CD14-positive monocyte (primary cell): ENCODE results near the gene FOXE3. TPM values are rescaled to one million over a fixed set of nuclear protein-coding genes. Genes with fewer than 3 reads are reported as not detected.

Experiments used
- DNase-seq, 3 donors: peaks; one replicate each; pipeline ENCODE4 v3.0.0-alpha.2; 2011 to 2022
- H2AFZ ChIP-seq: 2 replicates; pipeline ENCODE4 v1.6.0; 2012; ENCODE audit warnings: mild to moderate bottlenecking, low read depth, low read length, inconsistent platforms; ENCODE audit not compliant: insufficient read depth, poor library complexity, severe bottlenecking
- H3K27ac ChIP-seq, 2 donors: 1 replicate in 1 of 2; 2 replicates in 1 of 2; pipeline ENCODE4 v1.5.1; 2012 to 2013; ENCODE audit warnings: low read length in 2 of 2, control low read depth in 1 of 2, inconsistent platforms in 1 of 2, low read depth in 1 of 2, mild to moderate bottlenecking in 1 of 2
- H3K27me3 ChIP-seq, 2 donors: one replicate each; pipeline versions ENCODE4 v1.6.0 to v1.6.1; 2011 to 2013; ENCODE audit warnings: low read length in 2 of 2; ENCODE audit not compliant: control insufficient read depth in 2 of 2, insufficient read depth in 2 of 2
- H3K36me3 ChIP-seq, 2 donors: replicated peaks in 1 of 2; 1 replicate in 1 of 2; 2 replicates in 1 of 2; pipeline versions ENCODE4 v1.5.1 to v1.6.1; 2012 to 2013; ENCODE audit warnings: low read length in 2 of 2, control low read depth in 1 of 2, inconsistent platforms in 1 of 2, mild to moderate bottlenecking in 1 of 2; ENCODE audit not compliant: insufficient read depth in 2 of 2, control insufficient read depth in 1 of 2
- H3K4me1 ChIP-seq, 2 donors: 1 replicate in 1 of 2; 2 replicates in 1 of 2; pipeline versions ENCODE4 v1.5.1 to v1.6.1; 2012 to 2013; ENCODE audit warnings: low read length in 2 of 2, control low read depth in 1 of 2, inconsistent platforms in 1 of 2, mild to moderate bottlenecking in 1 of 2, moderate library complexity in 1 of 2; ENCODE audit not compliant: insufficient read depth in 2 of 2, control insufficient read depth in 1 of 2
- H3K4me2 ChIP-seq: replicated peaks from 2 replicates; pipeline ENCODE3; 2012; ENCODE audit warnings: low read length, moderate library complexity, mild to moderate bottlenecking; ENCODE audit not compliant: poor library complexity, severe bottlenecking; ENCODE audit errors: extremely low read depth
- H3K4me3 ChIP-seq, 3 experiments: fragments of 200-600 bp in 1 of 3; sonication (generic) in 1 of 3; replicated peaks in 1 of 3; 1 replicate in 2 of 3; 2 replicates in 1 of 3; pipeline ENCODE4 v1.5.1; 2011 to 2013; ENCODE audit warnings: low read length in 3 of 3, mild to moderate bottlenecking in 3 of 3, control low read depth in 2 of 3, low read depth in 2 of 3, inconsistent platforms in 1 of 3, moderate library complexity in 1 of 3
- H3K79me2 ChIP-seq: 2 replicates; pipeline ENCODE4 v1.6.0; 2012; ENCODE audit warnings: mild to moderate bottlenecking, control low read depth, inconsistent platforms, low read length, moderate library complexity; ENCODE audit not compliant: insufficient read depth
- H3K9ac ChIP-seq: 2 replicates; pipeline ENCODE4 v1.6.0; 2017; ENCODE audit warnings: low read length, mild to moderate bottlenecking; ENCODE audit not compliant: insufficient read depth, poor library complexity, severe bottlenecking
- H3K9me3 ChIP-seq, 2 donors: replicated peaks in 1 of 2; 1 replicate in 1 of 2; 2 replicates in 1 of 2; pipeline versions ENCODE4 v1.5.1 to v1.6.1; 2012 to 2013; ENCODE audit warnings: low read length in 2 of 2, control low read depth in 1 of 2; ENCODE audit not compliant: control insufficient read depth in 1 of 2, insufficient read depth in 1 of 2
- H4K20me1 ChIP-seq: 2 replicates; pipeline ENCODE4 v1.6.0; 2012; ENCODE audit warnings: mild to moderate bottlenecking, low read length, control low read depth, moderate library complexity; ENCODE audit not compliant: insufficient read depth
- H3K27ac Mint-ChIP-seq, 7 donors: one replicate each; pipeline ENCODE4 v1.8.0; 2020; ENCODE audit warnings: mild to moderate bottlenecking in 7 of 7, mixed read lengths in 7 of 7, moderate library complexity in 6 of 7, inconsistent platforms in 2 of 7
- H3K27me3 Mint-ChIP-seq, 3 donors: one replicate each; pipeline ENCODE4 v1.8.0; 2021 to 2022; ENCODE audit warnings: low read depth in 3 of 3, mild to moderate bottlenecking in 3 of 3, mixed read lengths in 3 of 3, moderate library complexity in 3 of 3, inconsistent platforms in 1 of 3
- H3K36me3 Mint-ChIP-seq, 2 donors: one replicate each; pipeline ENCODE4 v1.8.0; 2020; ENCODE audit warnings: mixed read lengths in 2 of 2, inconsistent platforms in 1 of 2, mild to moderate bottlenecking in 1 of 2
- H3K4me1 Mint-ChIP-seq: one replicate; pipeline ENCODE4 v1.8.0; 2020; ENCODE audit warnings: mild to moderate bottlenecking, mixed read lengths
- H3K4me3 Mint-ChIP-seq, 2 donors: one replicate each; pipeline ENCODE4 v1.8.0; 2020; ENCODE audit warnings: mild to moderate bottlenecking in 2 of 2, mixed read lengths in 2 of 2, moderate library complexity in 1 of 2
- H3K9me3 Mint-ChIP-seq, 7 donors: one replicate each; pipeline ENCODE4 v1.8.0; 2020 to 2022; ENCODE audit warnings: mixed read lengths in 7 of 7, mild to moderate bottlenecking in 6 of 7, moderate library complexity in 6 of 7, inconsistent platforms in 2 of 7
- CTCF ChIP-seq: fragments of 200-600 bp; IDR thresholded peaks from one replicate; pipeline ENCODE4 v1.8.0; 2022; ENCODE audit warnings: antibody characterized with exemption, mild to moderate bottlenecking
- WGBS: methylation state at CpG from one replicate; pipeline ENCODE4 v1.1.5; 2013; ENCODE audit warnings: missing lambda C conversion rate; ENCODE audit not compliant: insufficient coverage; 5-methylcytosine and 5-hydroxymethylcytosine counted together
- intact Hi-C, 2 donors: fragments of 100-400 bp; cut with micrococcal nuclease; formaldehyde crosslinking; loops; one replicate each; pipeline versions ENCODE4 v1.15.0 to v1.15.1; 2023
- polyA plus RNA-seq, 3 donors: library from polyadenylated mRNA; depleted of rRNA in 1 of 3; unstranded in 2 of 3; stranded (reverse) in 1 of 3; fragments of 300-500 nt in 2 of 3; fragments of >200 nt in 1 of 3; fragmentation: Illumina TruSeq in 2 of 3; gene quantifications; 1 replicate in 2 of 3; 2 replicates in 1 of 3; pipeline ENCODE4 v1.2.3, GENCODE V29; 2012 to 2021

Gene FOXE3
- polyA plus RNA-seq, 3 donors = not detected

DNA sequence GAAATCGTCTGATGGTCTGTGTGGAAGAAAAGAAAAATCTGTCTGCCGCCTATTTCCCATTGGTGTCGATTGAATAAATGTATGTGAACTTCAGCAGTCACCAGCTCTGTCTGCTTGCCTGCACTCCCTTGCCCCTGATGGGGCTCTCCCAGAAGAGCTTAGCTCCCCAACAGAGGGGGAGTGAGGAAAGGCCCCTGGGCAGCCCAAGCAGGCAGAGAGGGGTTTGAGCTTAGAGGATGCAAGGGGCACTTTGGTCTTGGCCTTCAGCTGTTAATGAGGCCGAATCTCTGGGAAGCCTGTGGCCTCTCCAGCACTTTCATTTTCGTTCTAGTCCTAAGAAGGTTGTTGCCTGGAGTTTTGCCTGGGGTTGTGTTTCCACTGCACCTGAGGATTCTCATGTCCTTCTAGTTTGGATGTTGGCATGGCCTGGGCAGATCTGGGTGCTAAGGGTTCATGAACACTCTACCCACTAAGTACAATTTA, 24.6 kb downstream of the FOXE3 start:
- H3K27ac ChIP-seq = no peak overlapping the region
- H3K4me3 Mint-ChIP-seq = no peak overlapping the region
- intact Hi-C loops = no loop called here
- no peaks in the 10 kb centered on the region for H3K36me3 ChIP-seq
- no peak overlapping the region for H3K4me3 ChIP-seq
- no peak for TF ChIP-seq CTCF
- peaks cover 15 to 20% of the 10 kb centered on the region in 2 donors for H3K36me3 Mint-ChIP-seq
- H3K27me3 Mint-ChIP-seq = peaks cover 16 to 26% (median 16%) of the 10 kb centered on the region in 3 donors
- no peak overlapping the region for H3K27ac Mint-ChIP-seq
- H3K9me3 Mint-ChIP-seq = peaks cover 0 to 37% (median 22%) of the 10 kb centered on the region in 7 donors
- H3K4me1 ChIP-seq = peaks cover 24 to 49% of the 10 kb centered on the region in 2 donors
- H3K79me2 ChIP-seq = no peaks in the 10 kb centered on the region
- no peak for DNase-seq
- H3K9me3 ChIP-seq = peaks cover 0 to 32% of the 10 kb centered on the region in 2 donors
- peaks cover 72 to 81% of the 10 kb centered on the region in 2 donors for H3K27me3 ChIP-seq
- WGBS = 42% methylated on average over 3 of the region's 5 CpGs
- no peak overlapping the region for H2AFZ ChIP-seq
- H3K4me2 ChIP-seq = no peak overlapping the region
- H4K20me1 ChIP-seq = no peaks in the 10 kb centered on the region
- peaks cover 38% of the 10 kb centered on the region for H3K4me1 Mint-ChIP-seq
- H3K9ac ChIP-seq = no peak overlapping the region

DNA sequence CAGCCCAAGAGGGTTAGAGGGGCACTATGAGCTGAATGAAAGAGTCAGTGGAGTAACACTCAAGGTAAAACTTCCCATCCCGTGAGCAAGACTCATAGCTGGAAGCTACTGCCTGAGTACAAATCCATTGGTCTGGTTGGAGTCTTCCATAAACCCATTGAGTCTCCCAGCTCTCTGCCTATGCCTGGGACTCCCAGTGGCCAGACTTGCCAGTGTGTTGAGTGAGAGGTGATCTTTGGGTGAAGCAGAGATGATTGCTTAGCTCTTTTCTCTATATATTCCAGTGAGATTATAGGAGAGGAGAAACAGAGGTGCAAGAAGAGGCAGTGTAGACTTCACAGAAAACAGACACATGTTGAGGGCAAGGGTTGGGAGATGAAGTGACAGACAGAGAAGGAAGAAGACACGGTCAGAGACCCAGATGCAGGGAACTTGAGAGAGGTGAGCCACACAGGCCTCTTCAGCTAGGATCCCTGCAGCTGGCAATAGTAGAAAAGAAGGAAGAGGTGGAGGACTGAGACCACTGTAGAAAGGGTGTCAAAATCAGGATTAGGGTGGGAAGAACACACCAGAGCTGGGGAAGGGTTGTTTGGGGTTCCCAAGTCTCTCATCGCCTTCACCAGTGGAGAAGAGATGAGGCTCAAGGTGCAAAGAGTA, 25.5 kb downstream of the FOXE3 start:
- intact Hi-C loops = no loop called here
- 96% methylated on average over 3 of the region's 3 CpGs for WGBS
- peaks cover 31% of the 10 kb centered on the region for H3K4me1 Mint-ChIP-seq
- peaks cover 0 to 36% (median 27%) of the 10 kb centered on the region in 7 donors for H3K9me3 Mint-ChIP-seq
- Histone ChIP-seq H3K27ac (no peak overlapping the region), H3K4me1 (peaks cover 17 to 42% of the 10 kb centered on the region in 2 donors), H3K4me2 (no peak overlapping the region), H3K36me3 (no peaks in the 10 kb centered on the region), H3K79me2 (no peaks in the 10 kb centered on the region), H4K20me1 (no peaks in the 10 kb centered on the region), H3K9ac (no peak overlapping the region), H3K27me3 (peaks cover 72 to 81% of the 10 kb centered on the region in 2 donors), H3K9me3 (peaks cover 0 to 41% of the 10 kb centered on the region in 2 donors), H2AFZ (no peak overlapping the region), H3K4me3 (no peak overlapping the region)
- H3K27ac Mint-ChIP-seq = no peak overlapping the region
- peaks cover 11 to 16% of the 10 kb centered on the region in 2 donors for H3K36me3 Mint-ChIP-seq
- H3K4me3 Mint-ChIP-seq = no peak overlapping the region
- TF ChIP-seq CTCF = no peak
- peaks cover 7 to 17% (median 7%) of the 10 kb centered on the region in 3 donors for H3K27me3 Mint-ChIP-seq
- no peak for DNase-seq
